GOT3 (cell line): ENCODE results near the gene DPY19L2.
"Not testable (repeated sequence)": the region's sequence is repeated elsewhere in the genome, so short reads cannot be mapped to it uniquely, and the experiment has no call there.

Source experiments
- DNase-seq: peaks from one replicate; lab custom pipeline; 2025; ENCODE audit warnings: mixed read lengths; lab: John Stamatoyannopoulos, UW

Gene DPY19L2

DNA sequence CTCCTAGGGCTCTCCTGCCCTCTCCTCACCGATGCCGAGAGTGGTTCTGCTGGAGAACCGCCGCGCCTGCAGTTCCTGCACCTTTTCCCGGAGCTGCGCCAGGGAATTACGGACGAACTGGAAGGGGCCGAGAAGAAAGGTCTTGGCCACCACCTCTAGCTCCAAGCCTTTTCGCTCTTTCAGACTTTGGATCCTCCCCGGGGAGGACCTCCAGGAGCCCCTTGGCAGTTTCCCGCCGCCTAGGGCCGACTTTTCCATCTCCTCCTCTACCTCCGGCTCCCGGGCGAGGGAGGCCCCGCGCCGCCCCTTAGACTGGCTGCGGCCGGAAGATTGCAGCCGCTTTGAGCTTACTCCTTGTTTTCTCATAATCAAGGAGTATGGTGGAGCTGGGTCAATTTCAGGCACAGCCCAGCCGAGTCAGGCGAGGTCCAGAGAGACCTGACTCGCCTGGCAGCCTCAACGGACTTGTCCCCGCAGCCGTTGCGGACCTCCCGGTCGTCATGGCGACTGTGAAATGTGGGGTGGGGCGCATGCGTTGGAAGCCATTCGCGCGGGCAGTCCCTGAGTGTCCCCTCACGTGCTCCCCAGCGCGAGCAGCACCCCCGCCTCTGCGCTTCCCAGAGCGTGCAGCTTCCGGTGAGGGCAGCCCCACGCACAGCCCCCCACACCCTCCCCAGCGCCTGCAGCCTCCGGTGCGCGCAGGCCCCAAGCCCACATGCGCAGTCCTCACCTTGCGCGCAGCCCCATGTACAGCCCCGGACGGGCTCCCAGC lies at the start of gene DPY19L2:
DPY19L2 (minus strand) TSS at position 466 of the 772 bp plus-strand sequence; CDS start at position 366, 100 bp downstream.
- DNase-seq: no peak

DNA sequence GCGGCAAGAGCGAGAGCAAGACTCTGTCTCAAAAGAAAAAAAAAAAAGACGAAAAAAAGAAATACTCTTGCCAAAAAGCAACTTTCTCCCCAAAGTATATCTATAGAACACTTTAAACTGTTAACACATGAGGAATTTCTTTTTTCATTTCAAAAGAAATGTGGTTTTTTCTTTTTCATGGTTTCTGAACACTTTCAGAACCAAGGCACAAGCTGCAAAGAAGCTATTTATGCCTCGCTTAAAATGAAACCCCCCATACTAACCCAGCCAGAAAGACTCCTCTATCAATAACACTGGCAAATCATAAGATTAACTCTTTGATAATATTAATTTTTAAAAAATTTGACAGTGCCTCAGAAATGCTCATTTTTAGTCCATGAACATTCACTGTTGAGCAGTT lies 48.6 kb upstream of the DPY19L2 start:
- DNase-seq: not testable (repeated sequence)

DNA sequence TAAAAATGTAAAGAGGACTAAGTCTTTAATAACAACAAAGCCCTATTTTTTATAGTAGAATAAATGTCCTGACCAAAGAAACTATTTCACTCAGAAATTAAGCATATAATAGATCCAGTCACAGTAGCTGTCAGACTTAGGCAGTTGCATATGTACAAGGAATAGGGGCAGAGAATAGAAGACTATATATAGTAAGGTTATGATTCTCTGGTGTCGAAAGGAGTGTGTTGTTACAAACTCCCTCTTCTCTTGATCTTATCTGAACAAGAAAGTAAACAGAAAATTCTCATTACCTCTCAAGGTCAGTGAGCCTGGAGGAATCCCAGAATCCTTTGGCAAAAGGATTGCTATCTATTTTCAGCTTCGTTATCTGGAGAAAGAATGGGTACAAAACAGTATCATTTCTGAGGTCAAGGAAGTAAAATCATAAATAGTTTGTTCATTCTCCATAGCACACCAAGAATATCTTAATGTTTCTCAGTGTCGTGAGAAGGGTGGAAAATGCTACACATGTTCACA lies 46.9 kb upstream of the DPY19L2 start:
- DNase-seq: not testable (repeated sequence)

DNA sequence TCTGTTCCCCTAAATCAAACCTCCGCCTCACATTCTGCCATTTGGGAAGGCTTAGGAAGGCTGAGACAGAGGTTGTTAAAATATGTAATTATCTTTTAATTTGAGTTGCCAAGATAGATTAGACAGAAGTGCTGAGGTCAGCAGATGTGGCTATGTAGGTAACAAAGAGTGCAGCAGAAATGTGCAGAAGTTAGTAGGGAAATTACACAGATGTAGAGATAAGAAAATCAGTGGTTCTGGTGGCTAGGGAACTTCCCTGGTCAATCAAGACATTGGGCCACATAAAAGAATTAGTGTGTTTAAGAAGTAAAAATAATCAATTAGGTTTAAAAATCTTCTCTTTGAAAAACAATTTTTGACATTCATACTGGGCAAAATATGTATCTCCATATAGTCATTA lies 46.1 kb upstream of the DPY19L2 start:
- DNase-seq: not testable (repeated sequence)

DNA sequence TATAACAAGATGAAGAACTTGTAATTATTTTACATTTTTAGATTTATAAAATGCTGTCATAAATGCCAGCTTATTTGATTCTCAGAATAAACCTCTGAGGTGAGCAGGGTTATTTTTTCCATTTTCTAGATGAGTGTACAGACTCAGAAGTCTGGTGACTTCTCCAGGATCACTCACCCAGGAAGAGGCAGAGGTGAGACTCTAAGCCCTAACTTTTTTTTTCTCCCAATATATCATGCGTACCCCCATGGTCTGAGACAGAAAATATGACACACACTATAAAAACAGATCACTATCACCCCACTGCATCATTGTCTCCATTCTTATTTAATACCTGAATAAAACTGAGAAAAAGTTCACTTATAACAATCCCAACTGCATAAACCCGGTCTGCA lies 45.4 kb upstream of the DPY19L2 start:
- DNase-seq: not testable (repeated sequence)

DNA sequence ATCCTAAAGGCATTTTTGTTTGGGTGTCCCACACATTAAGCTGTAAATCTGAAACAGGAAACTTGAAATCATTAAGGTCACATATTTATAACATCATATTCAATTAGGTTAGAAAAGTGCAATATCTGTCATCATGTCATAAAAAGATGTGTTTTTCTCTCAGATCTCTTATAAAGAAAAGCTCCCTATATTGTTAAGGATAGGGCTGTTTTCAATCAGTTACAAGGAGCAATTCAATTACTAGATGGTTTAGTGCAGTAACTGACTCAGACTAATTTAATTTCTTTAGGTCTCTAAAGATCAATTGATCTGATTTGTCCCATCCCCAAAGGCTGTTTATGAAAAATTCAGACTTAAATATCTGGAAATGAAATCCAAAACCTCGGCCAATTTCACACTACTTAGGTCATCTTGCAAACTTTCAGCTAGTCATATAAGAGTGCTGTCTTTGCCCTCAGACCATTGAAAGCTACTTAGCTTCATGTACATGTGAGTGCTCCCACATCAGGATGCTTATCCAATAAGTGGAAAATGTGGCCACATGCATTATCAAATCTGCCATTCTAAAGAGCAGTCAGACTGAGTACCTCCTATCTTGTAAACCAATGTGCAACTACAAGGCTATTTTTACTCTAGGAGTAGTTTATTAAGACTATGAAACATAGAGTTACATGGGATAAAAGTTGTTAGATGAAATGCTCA lies 44.8 kb upstream of the DPY19L2 start:
- not testable (repeated sequence) for DNase-seq

DNA sequence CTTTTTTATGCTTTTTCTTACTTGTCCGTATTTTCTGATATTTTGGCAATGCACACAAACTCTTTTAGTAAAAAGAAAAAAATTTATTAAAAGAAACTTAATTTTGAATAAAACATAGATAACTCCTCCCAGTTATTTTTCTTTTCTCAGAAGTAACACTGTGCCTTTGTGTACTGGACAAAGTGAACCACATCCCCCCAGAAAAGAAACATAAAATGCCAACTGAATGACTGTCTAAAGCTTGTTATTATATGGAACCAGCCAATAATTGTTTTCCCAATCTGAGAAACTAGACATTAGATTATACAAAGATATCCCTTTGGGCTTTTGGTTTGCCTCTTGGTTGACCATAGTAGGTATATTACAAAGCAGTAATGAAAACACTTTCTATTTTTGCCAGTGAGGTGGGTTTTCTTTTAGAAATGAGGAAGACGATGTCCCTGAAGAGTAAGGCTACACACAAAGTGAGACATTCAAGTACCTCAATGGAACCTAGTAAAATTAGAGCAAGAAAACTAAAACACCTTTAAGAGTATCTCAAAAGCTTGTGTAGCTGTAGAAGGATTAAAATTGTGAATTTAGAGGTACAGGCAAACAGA lies 44.2 kb upstream of the DPY19L2 start:
- DNase-seq: not testable (repeated sequence)

DNA sequence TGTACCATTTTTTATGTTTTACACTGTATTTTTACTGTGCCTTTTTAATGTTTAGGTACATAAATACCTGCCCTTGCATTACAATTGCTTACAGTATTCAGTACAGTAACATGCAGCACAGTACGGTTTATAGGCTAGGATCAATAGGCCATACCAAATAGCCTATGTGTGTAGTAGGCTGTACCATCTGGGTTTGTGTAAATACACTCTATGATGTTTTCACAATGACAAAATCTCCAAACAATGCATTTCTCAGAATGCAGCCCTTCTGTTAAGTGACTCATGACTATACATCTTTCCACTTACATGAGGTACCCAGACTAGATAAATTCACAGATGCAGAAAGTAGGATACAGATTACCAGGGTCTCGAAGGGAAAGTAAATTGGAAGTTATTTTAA lies 43.0 kb upstream of the DPY19L2 start:
- DNase-seq: not testable (repeated sequence)

DNA sequence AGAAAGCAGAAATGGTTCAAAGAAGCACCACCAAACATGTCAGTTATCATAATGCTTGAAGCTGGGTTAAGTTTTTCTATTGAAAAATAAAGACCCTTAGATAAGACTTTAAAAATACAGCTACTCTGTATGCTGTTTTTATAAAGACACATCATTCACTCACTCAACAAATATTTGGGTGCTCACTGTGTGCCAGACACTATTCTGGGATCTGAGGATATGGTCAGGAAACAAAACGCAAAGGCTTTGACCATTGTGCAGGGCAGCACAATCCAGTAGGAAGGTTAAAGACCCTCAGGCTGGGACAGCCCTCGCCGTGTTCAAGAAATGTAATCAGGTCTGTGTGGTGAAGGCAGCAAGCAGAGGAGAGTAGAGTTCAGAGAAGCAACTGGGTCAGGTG lies 38.0 kb upstream of the DPY19L2 start:
- DNase-seq: no peak

DNA sequence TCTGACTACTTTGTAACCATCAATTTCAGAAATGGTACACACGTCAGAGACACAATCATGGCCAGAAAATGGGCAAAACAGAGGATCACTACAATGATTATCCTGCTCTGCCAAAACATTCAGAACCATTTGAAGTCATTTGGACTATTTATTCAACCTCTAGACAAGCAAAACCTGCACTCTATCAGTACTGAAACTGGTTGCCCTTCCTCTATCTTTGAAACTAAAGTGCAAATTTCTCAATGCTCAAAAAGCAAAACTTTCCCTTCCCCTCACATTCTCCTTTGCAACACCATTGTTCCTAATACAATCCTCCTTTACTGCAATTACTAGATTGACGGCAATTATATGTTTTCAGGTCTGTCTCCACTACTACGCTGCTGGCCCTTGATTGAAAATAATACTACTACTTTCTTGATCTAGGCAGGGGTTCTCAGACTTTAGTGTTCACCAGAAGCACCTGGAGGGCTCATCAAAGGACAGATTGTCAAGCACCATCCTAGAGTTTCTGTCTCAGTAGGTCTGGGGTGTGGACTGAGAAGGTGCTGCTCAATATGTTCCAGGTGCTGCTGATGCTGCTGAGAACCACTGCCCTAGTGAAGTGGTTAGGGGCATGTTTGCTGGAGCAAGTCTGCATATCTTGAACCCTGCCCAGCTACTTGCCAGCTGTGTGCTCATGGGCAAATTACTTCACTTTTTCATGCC lies 31.5 kb upstream of the DPY19L2 start:
- DNase-seq: not testable (repeated sequence)

DNA sequence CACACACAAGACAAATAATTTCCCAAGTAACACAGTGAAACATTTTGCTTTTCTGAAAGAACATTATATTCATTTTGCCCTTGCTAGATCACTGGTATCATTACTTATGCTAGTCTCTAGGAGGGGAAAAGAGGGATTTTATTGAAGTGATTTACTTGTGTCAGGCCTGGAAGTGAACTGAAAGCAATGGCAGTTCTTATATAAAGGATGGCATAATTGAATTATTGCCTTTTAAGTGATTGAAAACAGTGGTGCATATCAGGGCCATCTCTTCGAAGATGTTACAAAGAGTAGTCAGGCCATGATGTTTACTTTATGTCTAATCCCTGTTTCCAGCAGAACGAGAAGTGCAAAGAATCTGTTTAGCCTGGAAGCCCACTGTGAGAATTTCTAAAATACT lies 30.7 kb upstream of the DPY19L2 start:
- DNase-seq: not testable (repeated sequence)

DNA sequence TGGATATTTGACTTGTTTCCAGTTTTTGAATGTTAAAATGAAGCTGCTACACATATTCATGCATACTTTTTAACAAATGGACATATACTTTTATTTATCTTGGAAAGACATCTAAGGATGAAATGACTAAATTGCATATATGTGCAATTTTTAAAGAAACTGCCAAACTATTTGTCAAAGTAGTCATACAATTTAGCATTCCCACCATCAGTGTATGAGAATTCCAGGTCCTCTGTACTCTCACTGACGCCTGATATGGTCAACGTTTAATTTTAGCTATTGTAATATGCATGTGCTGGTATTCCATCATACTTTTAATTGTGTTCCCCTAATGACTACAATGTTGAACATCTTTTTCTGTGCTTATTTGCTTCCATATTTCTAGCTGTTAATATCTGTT lies 22.5 kb upstream of the DPY19L2 start:
- DNase-seq: not testable (repeated sequence)

DNA sequence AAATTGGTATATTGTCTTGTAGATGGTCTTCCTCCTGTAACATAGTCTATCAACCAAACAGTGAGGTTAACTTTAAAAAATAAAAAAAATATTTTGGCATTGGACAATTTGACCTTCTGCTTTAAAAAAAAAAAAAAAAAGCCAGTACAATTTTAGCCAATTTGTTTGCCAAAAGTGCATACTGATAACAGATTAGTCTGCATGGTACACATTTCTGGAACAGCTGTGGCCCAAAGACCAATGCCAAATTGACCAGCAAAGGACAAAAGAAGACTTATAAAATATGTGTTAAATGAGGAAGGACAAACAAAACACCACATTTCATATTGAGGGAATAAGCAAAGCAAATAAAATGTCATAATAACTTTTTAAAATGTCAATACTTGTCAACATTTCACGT lies 20.8 kb upstream of the DPY19L2 start:
- not testable (repeated sequence) for DNase-seq

DNA sequence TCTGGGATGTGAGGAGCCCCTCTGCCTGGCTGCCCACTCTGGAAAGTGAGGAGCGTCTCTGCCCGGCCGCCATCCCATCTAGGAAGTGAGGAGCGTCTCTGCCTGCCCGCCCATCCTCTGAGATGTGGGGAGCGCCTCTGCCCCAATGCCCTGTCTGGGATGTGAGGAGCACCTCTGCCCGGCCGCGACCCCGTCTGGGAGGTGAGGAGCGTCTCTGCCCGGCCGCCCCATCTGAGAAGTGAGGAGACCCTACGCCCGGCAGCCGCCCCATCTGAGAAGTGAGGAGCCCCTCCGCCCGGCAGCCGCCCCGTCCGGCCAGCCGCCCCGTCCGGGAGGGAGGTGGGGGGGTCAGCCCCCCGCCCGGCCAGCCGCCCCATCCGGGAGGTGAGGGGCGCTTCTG lies 18.3 kb upstream of the DPY19L2 start:
- not testable (repeated sequence) for DNase-seq

DNA sequence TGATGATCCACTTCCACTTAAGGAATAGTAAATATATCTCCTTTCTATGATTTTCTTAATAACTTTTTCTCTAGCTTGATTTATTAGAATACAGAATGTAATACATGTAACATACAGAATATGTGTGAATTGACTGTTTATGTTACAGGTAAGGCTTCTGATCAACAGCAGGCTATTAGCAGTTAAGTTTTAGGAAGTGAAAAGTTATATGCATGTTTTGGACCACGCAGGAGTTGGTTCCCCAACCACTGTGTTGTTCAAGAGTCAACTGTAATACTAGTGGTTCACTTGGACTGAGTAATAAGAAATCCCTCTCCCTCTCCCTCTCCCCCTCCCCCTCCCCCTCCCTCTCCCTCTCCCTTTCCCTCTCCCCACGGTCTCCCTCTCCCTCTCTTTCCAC lies 17.5 kb upstream of the DPY19L2 start:
- not testable (repeated sequence) for DNase-seq

DNA sequence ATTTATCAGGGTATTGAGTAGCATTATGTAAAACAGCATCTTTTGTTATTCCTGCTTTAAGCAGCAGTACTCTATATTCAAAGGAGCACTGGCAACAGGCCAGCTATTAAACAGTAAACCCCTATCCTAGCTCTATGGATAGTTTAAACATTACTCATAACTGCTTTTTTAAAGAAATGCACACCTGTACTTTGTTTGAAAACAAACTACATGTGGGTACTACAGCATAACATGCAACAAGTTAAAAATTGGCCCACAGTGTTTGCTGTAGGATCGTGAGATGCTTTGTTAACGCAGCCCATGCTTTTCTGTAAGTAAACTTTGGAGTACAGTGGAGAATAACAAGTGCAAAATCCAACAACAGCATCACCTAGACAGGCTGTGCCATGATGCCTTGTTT lies 14.3 kb upstream of the DPY19L2 start:
- not testable (repeated sequence) for DNase-seq

DNA sequence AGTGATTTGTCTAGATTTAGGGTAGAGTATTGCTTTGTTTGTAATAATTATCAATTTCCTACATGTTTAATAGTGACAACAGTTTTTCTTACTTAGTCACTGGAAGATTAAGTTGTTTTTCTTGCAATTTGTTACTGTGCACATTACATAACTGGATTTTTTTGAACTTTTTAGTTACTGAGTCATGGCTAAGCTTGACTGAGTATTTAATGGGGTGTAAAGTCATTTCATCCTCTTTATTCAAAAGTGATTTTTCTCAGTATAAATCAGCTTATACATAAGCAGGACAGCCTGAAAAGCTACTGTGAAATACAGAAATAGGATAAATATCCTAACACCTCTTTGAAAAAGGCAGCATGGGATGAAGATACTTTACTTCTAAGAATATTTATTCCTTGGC lies 12.5 kb upstream of the DPY19L2 start:
- not testable (repeated sequence) for DNase-seq

DNA sequence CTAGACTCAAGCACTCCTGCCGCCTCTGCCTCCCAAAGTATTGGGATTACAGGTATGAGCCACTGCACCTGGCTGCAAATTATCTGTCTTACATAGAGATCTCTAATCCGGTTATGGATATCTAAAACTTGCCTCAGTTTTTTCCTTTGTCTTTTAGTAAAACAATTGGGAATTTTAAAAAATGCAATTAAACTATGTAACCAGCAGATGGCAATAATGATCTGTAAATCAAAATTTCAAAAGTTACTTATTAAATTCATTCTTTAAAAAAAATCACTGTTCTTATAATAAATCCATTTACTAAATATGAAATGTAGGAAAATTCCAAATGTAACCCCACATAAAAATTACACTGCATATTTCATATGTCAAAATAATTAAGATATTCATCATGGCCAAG lies 4.3 kb upstream of the DPY19L2 start:
- not testable (repeated sequence) for DNase-seq

DNA sequence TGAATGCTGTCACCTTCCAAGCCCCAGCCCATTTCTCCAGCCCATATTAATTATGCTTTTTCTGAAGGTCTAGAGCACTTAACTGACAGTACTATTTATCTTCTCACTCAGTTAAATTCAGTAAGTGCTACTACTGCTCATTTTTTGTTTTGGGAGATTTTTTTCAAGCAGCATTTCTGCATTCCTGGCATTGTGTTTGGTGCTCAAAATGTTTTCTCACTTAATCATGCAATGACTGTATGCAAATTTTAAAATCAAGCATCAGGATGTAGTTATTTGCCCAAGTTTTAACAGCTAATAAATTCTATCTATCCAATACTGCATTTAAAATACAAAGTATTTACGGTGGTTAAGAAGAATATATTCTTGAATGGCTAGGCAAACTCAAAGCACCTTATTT lies 1.6 kb upstream of the DPY19L2 start:
- DNase-seq: not testable (repeated sequence)

DNA sequence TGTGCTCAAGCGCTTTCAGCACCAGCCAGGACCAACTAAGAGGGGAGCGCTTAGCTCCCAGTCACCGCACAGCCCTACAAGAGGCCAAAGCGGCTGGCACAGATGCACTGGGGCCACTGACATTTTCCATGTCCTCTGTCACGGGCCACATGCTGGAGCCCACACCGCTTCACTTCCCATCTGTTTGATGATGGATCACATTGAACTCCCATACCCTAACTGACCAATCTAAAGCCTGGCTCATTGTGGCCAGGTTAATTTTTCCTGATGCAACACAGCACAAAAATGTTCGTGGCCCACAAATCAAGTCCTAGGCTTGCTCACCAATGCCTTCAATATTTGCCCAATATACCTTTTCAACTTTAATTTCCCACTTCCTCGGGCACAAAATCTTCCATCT lies 1.1 kb upstream of the DPY19L2 start:
- not testable (repeated sequence) for DNase-seq

DNA sequence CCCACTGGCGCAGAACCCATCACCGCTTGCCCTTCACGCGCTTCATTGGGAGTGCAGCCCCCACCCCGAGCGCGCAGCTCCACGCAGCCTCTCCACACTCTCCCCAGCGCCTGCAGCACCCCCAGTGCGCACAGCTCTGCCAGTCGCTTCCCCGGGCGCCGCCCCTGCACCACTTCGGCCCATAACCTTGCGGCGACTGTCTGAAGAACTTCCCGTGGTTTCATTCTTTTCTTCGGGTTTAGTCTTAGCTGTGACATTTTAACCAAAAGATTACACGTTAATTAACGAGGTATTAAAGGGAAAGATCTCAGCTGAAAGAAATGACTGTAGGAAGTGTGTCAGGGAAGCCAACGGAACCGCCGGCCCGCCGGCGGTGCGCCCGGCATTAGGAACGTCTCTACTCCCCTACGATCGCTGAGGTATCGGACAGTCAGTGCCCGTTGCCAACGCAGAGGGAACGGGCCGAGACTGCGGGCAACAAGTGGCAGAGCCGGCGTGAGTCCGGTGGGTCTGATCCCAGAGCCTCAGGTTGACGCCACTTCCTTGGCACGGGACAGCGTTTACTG lies 590 bp upstream of the DPY19L2 start:
- not testable (repeated sequence) for DNase-seq

DNA sequence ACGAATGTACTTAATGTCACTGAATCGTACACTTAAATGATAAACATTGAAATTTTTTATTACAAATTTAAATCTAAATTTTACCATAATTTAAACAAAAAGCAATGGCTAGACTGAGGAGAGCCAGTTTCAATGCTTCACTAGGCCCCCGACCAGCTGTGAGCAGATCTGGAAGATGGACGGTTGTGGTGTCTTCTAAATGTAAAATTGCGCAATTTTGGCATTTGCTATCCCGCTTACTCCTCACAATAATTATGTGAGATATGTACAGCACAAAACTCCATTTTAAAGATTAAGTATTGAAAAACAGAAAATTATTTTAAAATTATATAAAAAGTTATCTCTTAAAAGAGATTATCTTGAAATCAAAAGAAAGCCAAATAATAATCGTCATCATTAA lies 5.3 kb downstream of the DPY19L2 start:
- DNase-seq: not testable (repeated sequence)
